DND-41 (cell line): ENCODE data around the gene CFAP100.

Source experiments
- ATAC-seq: fragments of 200-7000 bp; cut with Tn5 transposase; 3 replicates; pipeline ENCODE4 v1.9.1; 2021; ENCODE audit warnings: low read depth; ENCODE audit not compliant: insufficient read depth
- DNase-seq: peaks from one replicate; pipeline ENCODE4 v3.0.0-alpha.2; 2020
- H2AFZ ChIP-seq: 2 replicates; pipeline ENCODE4 v1.6.0; 2012; ENCODE audit warnings: low read depth, low read length
- H3K27ac ChIP-seq: 2 replicates; pipeline ENCODE4 v1.5.1; 2012; ENCODE audit warnings: low read length, inconsistent platforms
- H3K27me3 ChIP-seq: fragments of 200-600 bp; sonication (generic); 2 replicates; pipeline ENCODE4 v1.6.0; 2012; ENCODE audit warnings: low read length, mild to moderate bottlenecking, inconsistent platforms; ENCODE audit not compliant: insufficient read depth, poor library complexity
- H3K36me3 ChIP-seq: 2 replicates; pipeline ENCODE4 v1.5.1; 2012; ENCODE audit warnings: low read length, inconsistent platforms; ENCODE audit not compliant: insufficient read depth
- H3K4me1 ChIP-seq: 2 replicates; pipeline ENCODE4 v1.5.1; 2012; ENCODE audit warnings: mild to moderate bottlenecking, low read length; ENCODE audit not compliant: insufficient read depth
- H3K4me2 ChIP-seq: 2 replicates; pipeline ENCODE4 v1.6.0; 2012; ENCODE audit warnings: mild to moderate bottlenecking, moderate library complexity, low read length, inconsistent platforms; ENCODE audit not compliant: insufficient read depth
- H3K4me3 ChIP-seq, 2 experiments: fragments of 200-600 bp in 1 of 2; shearing (Covaris generic) in 1 of 2; 2 replicates each; pipeline ENCODE4 v1.5.1; 2012 to 2016; ENCODE audit warnings: inconsistent platforms in 2 of 2, low read length in 2 of 2, mild to moderate bottlenecking in 2 of 2, low read depth in 1 of 2, moderate library complexity in 1 of 2
- H3K79me2 ChIP-seq: 2 replicates; pipeline ENCODE4 v1.6.0; 2012; ENCODE audit warnings: low read length, inconsistent platforms; ENCODE audit not compliant: insufficient read depth
- H3K9ac ChIP-seq: 2 replicates; pipeline ENCODE4 v1.6.0; 2012; ENCODE audit warnings: low read depth, mild to moderate bottlenecking, inconsistent platforms, low read length, moderate library complexity
- H3K9me3 ChIP-seq: 2 replicates; pipeline ENCODE4 v1.5.1; 2012; ENCODE audit warnings: low read length, moderate library complexity, mild to moderate bottlenecking, inconsistent platforms; ENCODE audit not compliant: insufficient read depth, severe bottlenecking
- H4K20me1 ChIP-seq: 2 replicates; pipeline ENCODE4 v1.6.0; 2012; ENCODE audit warnings: low read length; ENCODE audit not compliant: insufficient read depth
- EZH2 ChIP-seq: IDR thresholded peaks from 3 replicates; pipeline ENCODE4 v1.6.1; 2012; ENCODE audit warnings: borderline replicate concordance, low read depth, mild to moderate bottlenecking, moderate library complexity, low read length, inconsistent platforms; ENCODE audit not compliant: severe bottlenecking
- TF ChIP-seq, protein P1 (sequence below): IDR thresholded peaks from 2 replicates; pipeline ENCODE4 v1.5.1; 2012; ENCODE audit warnings: borderline replicate concordance, low read length, moderate library complexity, mild to moderate bottlenecking; ENCODE audit not compliant: poor library complexity, severe bottlenecking; ENCODE audit errors: extremely low read depth

Gene CFAP100

DNA sequence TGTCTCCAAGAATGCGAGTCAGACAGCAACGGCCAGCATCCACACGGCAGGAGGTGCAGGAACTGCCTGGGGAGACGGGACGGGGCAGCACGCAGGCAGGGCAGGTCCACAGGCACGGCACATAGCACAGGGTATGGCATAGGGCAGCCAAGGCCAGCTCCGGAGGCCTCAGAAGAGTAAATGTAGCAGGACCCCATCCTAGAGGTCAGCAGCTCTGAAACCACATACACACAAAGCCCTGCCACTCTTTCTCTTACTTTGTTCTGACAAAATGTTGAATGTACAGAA, 54.1 kb downstream of the CFAP100 start:
- H2AFZ ChIP-seq, result no peak overlapping the region
- ATAC-seq (no peak), DNase-seq (no peak)
- no peak overlapping the region for H3K4me2 ChIP-seq
- H3K4me3 ChIP-seq, result no peak overlapping the region
- H3K4me1 ChIP-seq, result no peaks in the 10 kb centered on the region
- peaks cover 41% of the 10 kb centered on the region; the same call in 1 of the 2 replicates for H4K20me1 ChIP-seq
- no peaks in the 10 kb centered on the region for H3K9me3 ChIP-seq
- H3K27ac ChIP-seq, result no peak overlapping the region
- peaks cover 72% of the 10 kb centered on the region for H3K36me3 ChIP-seq
- TF ChIP-seq EZH2, result no peak
- TF ChIP-seq, protein P1, sequence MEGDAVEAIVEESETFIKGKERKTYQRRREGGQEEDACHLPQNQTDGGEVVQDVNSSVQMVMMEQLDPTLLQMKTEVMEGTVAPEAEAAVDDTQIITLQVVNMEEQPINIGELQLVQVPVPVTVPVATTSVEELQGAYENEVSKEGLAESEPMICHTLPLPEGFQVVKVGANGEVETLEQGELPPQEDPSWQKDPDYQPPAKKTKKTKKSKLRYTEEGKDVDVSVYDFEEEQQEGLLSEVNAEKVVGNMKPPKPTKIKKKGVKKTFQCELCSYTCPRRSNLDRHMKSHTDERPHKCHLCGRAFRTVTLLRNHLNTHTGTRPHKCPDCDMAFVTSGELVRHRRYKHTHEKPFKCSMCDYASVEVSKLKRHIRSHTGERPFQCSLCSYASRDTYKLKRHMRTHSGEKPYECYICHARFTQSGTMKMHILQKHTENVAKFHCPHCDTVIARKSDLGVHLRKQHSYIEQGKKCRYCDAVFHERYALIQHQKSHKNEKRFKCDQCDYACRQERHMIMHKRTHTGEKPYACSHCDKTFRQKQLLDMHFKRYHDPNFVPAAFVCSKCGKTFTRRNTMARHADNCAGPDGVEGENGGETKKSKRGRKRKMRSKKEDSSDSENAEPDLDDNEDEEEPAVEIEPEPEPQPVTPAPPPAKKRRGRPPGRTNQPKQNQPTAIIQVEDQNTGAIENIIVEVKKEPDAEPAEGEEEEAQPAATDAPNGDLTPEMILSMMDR, result no peak
- H3K9ac ChIP-seq, result no peak overlapping the region
- H3K79me2 ChIP-seq, result no peaks in the 10 kb centered on the region; the same call in none of the 2 replicates
- no peaks in the 10 kb centered on the region for H3K27me3 ChIP-seq

DNA sequence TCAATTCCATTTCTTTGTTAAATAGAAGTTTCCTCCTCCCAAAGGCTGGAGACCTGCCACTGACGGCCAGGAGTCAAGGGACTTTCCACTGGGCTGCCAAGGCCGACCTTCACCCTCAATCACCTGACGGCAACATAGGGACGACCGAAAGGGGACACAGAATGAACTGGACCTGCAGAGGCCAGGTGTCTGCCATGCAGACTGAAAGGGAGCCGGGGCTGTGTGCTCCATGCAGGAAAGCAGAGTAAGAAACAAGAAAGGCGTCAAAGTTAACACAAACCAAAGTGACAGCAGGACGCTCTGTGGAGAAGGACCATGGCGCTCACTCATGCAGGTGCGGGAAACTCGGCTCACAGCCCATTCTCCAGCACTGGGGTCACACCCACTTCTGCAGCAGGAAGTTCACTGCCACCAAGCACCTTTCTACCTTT, 54.9 kb downstream of the CFAP100 start:
- H3K36me3 ChIP-seq, result peaks cover 80% of the 10 kb centered on the region

DNA sequence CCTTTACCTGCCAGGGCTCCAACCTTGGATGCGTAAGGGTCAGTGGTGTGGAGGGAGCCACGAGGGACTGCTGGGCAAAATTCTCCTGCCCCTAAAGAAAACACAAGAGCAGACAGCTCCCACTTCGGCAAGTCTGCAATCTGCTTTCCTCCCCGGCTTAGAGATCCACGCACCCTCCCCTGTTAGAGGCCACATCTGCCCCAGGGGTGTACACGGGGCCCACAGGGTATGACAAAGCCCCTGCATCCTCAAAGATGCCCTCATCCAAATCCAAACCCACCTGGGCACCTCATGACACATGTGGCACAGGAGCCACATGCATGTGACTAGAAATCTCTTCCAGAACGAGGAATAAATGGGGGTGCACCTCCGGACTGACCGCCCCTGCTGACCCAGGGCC, 55.5 kb downstream of the CFAP100 start:
- H3K79me2 ChIP-seq, result peaks cover 7% of the 10 kb centered on the region

More for the DNA sequence above, 54.9 kb downstream of the CFAP100 start:
- no peak overlapping the region for H3K27ac ChIP-seq
- H3K79me2 ChIP-seq, result peaks cover 4% of the 10 kb centered on the region
- ATAC-seq (no peak), DNase-seq (no peak)
- H3K4me3 ChIP-seq, result no peak overlapping the region
- TF ChIP-seq, protein P1, result no peak
- TF ChIP-seq EZH2, result no peak
- peaks cover 45% of the 10 kb centered on the region; the same call in 1 of the 2 replicates for H4K20me1 ChIP-seq
- H3K4me2 ChIP-seq, result no peak overlapping the region
- no peak overlapping the region for H3K9ac ChIP-seq
- H3K9me3 ChIP-seq, result no peaks in the 10 kb centered on the region
- no peaks in the 10 kb centered on the region for H3K27me3 ChIP-seq
- no peak overlapping the region for H2AFZ ChIP-seq
- H3K4me1 ChIP-seq, result no peaks in the 10 kb centered on the region

More for the DNA sequence above, 55.5 kb downstream of the CFAP100 start:
- TF ChIP-seq, protein P1, result no peak
- no peak for TF ChIP-seq EZH2
- Histone ChIP-seq H3K27me3 (no peaks in the 10 kb centered on the region), H3K9me3 (no peaks in the 10 kb centered on the region), H3K4me1 (no peaks in the 10 kb centered on the region), H3K27ac (no peak overlapping the region), H2AFZ (no peak overlapping the region), H4K20me1 (peaks cover 49% of the 10 kb centered on the region; the same call in 1 of the 2 replicates), H3K4me2 (no peak overlapping the region), H3K9ac (no peak overlapping the region), H3K36me3 (peaks cover 82% of the 10 kb centered on the region), H3K4me3 (no peak overlapping the region)
- ATAC-seq (no peak), DNase-seq (no peak)
